HL-60/S4 treated with phorbol 12-myristate 13-acetate at 8.2 ng/mL for 4 days and 3 days (cell line): ENCODE measurements around the gene MGA.

Source experiments
- in situ Hi-C: fragments of 300-500 bp; cut with MboI; formaldehyde crosslinking; loops from 2 replicates; pipeline ENCODE4 v1.15.0; 2022; ENCODE audit warnings: low sequenced_read_pairs

MGA gene

GRCh38 chr15:41804916-41805666 is 144.9 kb downstream of the MGA start:
- in situ Hi-C loops = no loop called here

GRCh38 chr15:41805711-41806110 is 145.5 kb downstream of the MGA start:
- in situ Hi-C loops = no loop called here

DNA sequence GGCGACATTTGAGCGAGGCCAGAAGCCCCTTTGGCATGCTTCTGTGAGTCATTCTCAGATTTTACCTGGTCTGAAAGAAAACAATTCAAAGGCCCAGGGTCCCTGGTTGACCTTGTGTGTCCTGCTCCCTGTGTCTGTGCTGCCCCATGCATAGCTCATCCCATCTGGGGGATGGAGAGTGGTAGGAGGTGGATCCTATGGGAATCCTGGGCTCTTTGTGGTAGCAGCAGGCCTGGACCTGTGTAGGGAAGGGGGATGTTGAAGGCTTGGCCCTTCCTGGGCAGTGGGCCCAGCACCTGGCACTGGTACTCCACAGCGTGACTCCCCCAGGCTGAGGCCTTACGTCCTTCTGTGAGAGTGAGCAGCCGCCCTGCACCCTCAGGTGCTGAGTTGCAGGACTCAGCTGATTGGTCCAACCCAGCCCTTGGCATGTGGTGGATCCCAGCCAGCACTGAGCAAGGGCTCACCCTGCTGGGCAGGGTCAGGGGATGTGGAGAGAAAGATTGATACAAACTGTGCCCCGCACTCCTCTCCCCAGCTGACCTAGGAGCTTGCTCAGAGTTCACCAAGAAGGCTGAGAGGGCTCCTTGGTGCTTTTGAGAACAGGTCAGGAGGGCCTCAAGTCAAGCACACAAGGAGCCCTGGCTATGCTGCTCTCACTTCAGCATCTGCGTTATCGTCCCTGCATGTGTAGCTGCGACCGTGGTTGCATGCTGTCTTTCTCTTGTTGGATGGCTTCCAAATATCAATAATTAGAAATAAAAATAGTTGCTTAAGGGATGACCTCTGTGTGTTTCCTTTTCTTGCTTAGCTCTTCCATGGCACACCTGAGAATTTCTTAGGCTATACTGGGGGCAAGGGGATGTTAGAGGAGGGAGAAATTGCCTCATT is 146.3 kb downstream of the MGA start:
- in situ Hi-C loops = no loop called here

- in situ Hi-C loops = no loop called here
These were observed 148.9 kb downstream of the MGA start for GRCh38 chr15:41809121-41809520.

DNA sequence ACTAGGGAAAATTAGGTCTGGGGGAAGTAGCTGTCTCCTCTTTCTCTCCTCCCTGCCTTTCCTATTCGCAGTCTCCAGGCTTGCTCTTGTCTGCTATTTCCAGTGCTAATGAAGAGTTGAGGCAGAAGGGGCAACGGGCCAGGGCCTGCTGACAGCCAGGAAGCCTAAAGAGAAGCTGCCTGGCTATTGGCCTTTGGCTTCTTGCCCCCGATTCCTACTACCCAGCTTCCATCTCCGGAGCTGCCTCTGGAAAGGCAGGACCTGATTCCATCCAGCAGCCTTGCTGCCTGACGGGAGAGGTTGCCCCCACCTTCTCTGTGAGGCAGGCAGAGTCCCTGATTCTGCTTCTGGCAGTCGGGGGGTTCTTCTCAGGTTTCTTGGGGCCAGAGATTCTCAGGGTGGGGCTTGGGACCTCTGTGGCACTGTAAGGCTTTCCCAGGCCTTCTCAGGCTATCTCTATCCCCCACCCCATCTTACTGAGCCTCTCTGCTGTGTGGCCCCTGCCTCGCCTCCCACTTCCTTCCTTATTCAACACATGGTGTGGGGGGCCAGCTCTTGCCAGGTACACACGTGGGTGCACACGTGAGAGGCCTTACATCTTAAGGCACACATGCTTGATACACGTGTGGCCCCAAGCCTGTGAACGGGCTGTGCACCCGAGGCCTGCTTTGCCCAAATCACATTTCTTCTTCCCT is 149.5 kb downstream of the MGA start:
- in situ Hi-C loops = no loop called here

DNA sequence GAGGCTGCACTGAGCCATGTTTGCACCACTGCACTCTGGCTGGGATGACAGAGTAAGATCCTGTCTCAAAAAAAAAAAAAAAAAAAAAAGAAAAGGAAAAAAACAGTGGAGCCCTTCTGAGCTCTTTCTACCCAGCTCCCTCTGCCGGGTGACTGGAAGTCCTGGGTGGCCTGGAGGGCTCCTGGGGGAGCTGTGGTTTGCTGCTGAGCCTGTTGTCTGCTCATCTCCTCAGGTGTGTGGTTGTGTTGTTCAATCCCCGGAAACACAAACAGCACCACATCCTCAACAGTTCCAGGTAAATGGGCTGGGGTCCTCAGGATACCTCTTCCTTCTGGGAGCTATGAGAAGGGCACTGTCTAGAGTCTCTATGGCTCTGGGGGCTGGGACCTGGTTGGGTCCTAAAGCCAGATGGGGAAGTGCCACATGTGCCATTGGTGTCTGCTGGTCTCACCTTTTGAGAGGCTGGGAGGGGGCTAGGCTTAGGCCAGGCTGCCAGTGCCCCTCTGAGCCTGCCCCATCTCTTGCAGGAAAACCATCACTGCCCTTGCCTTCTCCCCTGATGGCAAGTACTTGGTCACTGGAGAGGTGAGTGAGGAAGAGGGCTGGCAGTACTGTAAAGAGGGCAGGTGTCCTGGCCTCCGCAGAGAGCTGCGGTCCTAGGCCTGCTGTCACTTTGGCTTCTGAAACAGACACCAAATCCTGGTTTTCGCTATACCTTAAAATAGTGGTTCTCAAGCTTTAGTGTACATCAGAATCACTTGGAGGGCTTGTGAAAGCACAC is 150.6 kb downstream of the MGA start:
- in situ Hi-C loops = no loop called here

- in situ Hi-C loops = no loop called here
These were observed 151.4 kb downstream of the MGA start for GRCh38 chr15:41811432-41812195.

DNA sequence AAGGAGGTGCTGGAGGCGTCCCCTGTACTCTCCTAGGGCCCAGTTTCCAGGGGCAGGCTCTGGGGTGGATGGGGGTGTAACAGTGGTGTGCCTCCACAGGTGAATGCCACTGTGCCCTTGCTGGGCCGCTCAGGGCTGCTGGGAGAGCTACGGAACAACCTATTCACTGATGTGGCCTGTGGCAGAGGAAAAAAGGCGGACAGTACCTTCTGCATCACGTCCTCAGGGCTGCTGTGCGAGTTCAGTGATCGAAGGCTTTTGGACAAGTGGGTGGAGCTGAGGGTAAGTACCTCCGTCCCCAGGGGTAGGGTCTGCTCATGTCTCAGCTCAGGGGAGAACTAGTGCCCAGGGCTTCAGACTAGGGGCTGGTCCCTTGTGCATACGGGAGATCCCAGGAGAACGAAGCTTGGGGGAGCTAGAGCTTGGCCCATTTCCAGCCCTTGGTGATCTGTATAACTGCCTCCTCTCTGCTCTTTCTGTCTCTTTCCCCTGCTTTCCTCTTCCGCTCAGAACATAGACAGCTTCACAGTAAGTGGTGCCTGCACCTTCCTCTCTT is 152.7 kb downstream of the MGA start:
- in situ Hi-C loops = no loop called here

DNA sequence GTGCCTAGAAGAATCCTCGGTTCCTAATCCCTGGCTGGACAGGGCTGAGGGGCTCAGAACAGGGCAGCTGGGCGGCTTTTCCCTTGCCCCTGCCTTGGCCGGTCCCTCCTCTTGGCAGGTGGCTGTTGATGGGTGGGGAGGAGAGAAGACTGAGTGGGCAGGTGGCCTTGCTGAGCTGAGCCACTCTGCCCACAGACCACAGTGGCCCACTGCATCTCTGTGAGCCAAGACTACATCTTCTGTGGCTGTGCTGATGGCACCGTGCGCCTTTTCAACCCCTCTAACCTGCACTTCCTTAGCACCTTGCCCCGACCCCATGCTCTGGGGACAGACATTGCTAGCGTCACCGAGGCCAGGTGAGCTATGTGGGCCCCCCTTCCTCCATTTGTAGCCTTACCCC is 153.2 kb downstream of the MGA start:
- in situ Hi-C loops = no loop called here

DNA sequence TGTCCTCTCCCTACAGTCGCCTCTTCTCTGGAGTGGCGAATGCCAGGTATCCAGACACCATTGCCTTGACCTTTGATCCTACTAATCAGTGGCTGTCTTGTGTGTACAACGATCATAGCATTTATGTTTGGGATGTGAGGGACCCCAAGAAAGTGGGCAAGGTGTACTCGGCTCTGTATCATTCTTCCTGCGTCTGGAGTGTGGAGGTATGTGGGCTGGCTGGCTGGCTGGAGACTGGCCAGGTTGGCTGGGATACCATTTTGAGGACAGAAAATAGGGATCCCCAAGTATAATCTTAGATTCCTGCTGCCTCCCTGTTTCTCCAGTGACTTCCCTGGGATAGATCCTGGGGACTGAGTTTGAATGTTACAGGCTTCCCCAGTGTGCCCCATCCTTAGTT is 154.3 kb downstream of the MGA start:
- in situ Hi-C loops = no loop called here

DNA sequence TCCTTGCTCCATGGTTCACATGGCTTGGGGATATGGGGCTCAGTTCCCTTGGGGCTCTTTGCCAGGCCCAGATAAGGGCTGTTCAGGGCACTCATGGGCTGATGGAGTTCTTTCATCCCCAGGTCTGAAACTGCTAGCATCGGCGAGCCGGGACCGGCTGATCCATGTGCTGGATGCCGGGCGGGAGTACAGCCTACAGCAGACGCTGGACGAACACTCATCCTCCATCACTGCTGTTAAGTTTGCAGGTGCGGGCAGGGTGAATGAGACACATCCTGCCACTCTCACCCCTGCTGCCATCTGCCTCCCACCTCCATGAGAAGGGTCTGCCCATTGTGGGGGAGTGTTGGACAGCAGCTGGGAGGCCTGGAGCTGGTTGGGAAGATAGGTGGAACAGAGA is 156.6 kb downstream of the MGA start:
- in situ Hi-C loops = no loop called here

DNA sequence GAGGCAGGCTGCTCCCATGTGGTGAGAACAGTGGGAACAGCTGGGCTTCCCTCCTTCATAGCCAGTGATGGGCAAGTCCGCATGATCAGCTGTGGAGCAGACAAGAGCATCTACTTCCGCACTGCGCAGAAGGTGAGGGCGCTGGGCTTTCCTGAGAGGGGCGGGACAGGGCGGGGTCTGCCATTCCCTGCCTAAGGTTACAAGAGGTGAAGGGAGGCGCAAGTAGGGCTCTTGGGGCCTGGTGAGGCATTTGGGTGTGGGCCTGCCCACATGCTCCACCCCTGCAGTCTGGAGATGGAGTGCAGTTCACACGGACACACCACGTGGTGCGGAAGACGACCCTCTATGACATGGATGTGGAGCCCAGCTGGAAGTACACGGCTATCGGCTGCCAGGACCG is 157.1 kb downstream of the MGA start:
- in situ Hi-C loops = no loop called here

GRCh38 chr15:41817781-41818180 is 157.6 kb downstream of the MGA start:
- in situ Hi-C loops = no loop called here

- in situ Hi-C loops = no loop called here
These were observed 159.3 kb downstream of the MGA start for GRCh38 chr15:41819455-41820050.

DNA sequence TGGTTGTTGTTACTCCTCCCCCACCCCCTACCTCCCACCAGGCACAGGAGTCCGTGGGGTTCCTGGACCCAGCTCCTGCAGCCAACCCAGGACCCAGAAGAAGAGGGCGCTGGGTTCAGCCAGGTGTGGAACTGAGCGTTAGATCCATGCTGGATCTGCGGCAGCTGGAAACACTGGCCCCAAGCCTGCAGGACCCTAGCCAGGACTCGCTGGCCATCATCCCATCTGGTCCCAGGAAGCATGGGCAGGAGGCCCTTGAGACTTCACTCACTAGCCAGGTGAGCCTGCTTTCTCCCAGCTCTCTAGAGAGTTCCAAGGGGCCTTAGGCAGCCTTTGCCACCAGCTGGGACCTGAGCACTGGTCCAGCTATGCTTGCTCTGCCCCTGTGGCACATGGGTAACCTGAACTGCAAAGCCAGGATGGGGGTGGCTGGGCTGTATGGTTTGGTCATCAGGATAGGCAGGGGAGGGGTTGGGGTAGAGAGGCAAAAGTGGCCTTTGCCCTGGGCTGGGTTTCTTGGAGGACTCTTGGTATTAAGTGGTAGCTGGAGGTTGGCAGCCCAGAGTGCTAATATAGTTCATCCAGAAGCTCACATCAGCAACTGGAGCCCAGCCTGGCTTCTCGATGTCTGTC is 160.7 kb downstream of the MGA start:
- in situ Hi-C loops = no loop called here

DNA sequence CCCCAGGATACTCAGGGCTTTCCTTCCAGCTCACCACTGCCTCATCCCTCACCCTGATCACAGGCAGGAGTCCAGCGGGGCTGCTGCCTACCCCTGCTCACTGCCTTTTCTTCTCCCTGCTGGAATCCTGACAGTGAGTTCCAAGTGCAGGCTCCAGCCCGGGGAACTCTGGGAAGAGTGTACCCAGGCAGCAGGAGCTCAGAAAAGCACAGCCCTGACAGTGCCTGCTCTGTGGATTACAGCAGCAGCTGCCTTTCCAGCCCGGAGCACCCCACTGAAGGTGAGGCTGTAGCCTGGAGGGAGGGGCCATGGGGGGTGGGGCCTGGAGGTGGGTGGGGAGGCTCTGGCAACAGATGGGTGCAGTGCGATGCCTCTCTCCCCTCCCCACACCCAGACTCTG is 161.6 kb downstream of the MGA start:
- in situ Hi-C loops = no loop called here

- in situ Hi-C loops = no loop called here
These were observed 162.3 kb downstream of the MGA start for GRCh38 chr15:41822471-41822870.
